Parathyroid adenoma (tissue), 2 donors: Measurements from ENCODE around the gene TM2D3.

ENCODE experiments used
- H2AFZ ChIP-seq: fragments of 300-600 bp; sonication (generic); one replicate; pipeline ENCODE4 v1.7.0; 2017; ENCODE audit warnings: antibody characterized with exemption, mild to moderate bottlenecking
- H3K27ac ChIP-seq: fragments of 300-600 bp; sonication (generic); one replicate; pipeline ENCODE4 v1.7.0; 2017
- H3K27me3 ChIP-seq: fragments of 300-600 bp; sonication (generic); one replicate; pipeline ENCODE4 v1.7.0; 2017; ENCODE audit warnings: low read length; ENCODE audit not compliant: control insufficient read depth, insufficient read depth
- H3K36me3 ChIP-seq: fragments of 300-600 bp; sonication (generic); one replicate; pipeline ENCODE4 v1.7.0; 2017; ENCODE audit warnings: low read length; ENCODE audit not compliant: control insufficient read depth, insufficient read depth
- H3K4me1 ChIP-seq: fragments of 300-600 bp; sonication (generic); one replicate; pipeline ENCODE4 v1.7.0; 2017; ENCODE audit warnings: control low read depth
- H3K4me2 ChIP-seq: fragments of 300-600 bp; sonication (generic); one replicate; pipeline ENCODE4 v1.7.0; 2017; ENCODE audit warnings: low read length
- H3K4me3 ChIP-seq: fragments of 300-600 bp; sonication (generic); one replicate; pipeline ENCODE4 v1.7.0; 2017; ENCODE audit warnings: low read depth, low read length
- H3K79me2 ChIP-seq: fragments of 300-600 bp; sonication (generic); one replicate; pipeline ENCODE4 v1.7.0; 2017; ENCODE audit warnings: control low read depth
- H3K9ac ChIP-seq: fragments of 300-600 bp; sonication (generic); one replicate; pipeline ENCODE4 v1.7.0; 2017; ENCODE audit warnings: mild to moderate bottlenecking
- H3K9me3 ChIP-seq: fragments of 300-600 bp; sonication (generic); one replicate; pipeline ENCODE4 v1.7.0; 2017; ENCODE audit warnings: low read length; ENCODE audit not compliant: control insufficient read depth
- CTCF ChIP-seq: fragments of 300-600 bp; sonication (generic); IDR thresholded peaks from one replicate; pipeline ENCODE4 v1.7.0; 2017; ENCODE audit warnings: antibody characterized with exemption, mild to moderate bottlenecking
- donor health status: primary hyperparathyroidism.

TM2D3 gene

GRCh38 chr15:101621961-101622360, 30.2 kb downstream of the TM2D3 start:
- no peak overlapping the region for H3K4me2 ChIP-seq
- H3K4me3 ChIP-seq: no peak overlapping the region
- no peaks in the 10 kb centered on the region for H3K27me3 ChIP-seq
- H3K9me3 ChIP-seq: no peaks in the 10 kb centered on the region
- H3K9ac ChIP-seq: no peak overlapping the region
- no peak for TF ChIP-seq CTCF
- no peaks in the 10 kb centered on the region for H3K4me1 ChIP-seq
- H3K36me3 ChIP-seq: no peaks in the 10 kb centered on the region
- H3K79me2 ChIP-seq: no peaks in the 10 kb centered on the region
- no peak overlapping the region for H2AFZ ChIP-seq
- no peak overlapping the region for H3K27ac ChIP-seq

- H3K4me1 ChIP-seq: no peaks in the 10 kb centered on the region
- no peak overlapping the region for H3K9ac ChIP-seq
- no peak overlapping the region for H3K4me3 ChIP-seq
- no peaks in the 10 kb centered on the region for H3K9me3 ChIP-seq
- H3K4me2 ChIP-seq: no peak overlapping the region
- TF ChIP-seq CTCF: no peak
- H3K27me3 ChIP-seq: no peaks in the 10 kb centered on the region
- H3K36me3 ChIP-seq: no peaks in the 10 kb centered on the region
- no peak overlapping the region for H3K27ac ChIP-seq
- H2AFZ ChIP-seq: no peak overlapping the region
- H3K79me2 ChIP-seq: no peaks in the 10 kb centered on the region
Observed at GRCh38 chr15:101620671-101621070, 31.5 kb downstream of the TM2D3 start.

GRCh38 chr15:101619615-101619865, 32.6 kb downstream of the TM2D3 start:
- Histone ChIP-seq H3K36me3 (no peaks in the 10 kb centered on the region), H3K27me3 (no peaks in the 10 kb centered on the region), H3K9ac (no peak overlapping the region), H3K79me2 (no peaks in the 10 kb centered on the region), H3K4me2 (no peak overlapping the region), H3K27ac (no peak overlapping the region), H3K4me3 (no peak overlapping the region), H3K9me3 (no peaks in the 10 kb centered on the region), H3K4me1 (no peaks in the 10 kb centered on the region), H2AFZ (no peak overlapping the region)
- no peak for TF ChIP-seq CTCF

- Histone ChIP-seq H3K4me3 (no peak overlapping the region), H3K9ac (no peak overlapping the region), H3K27me3 (no peaks in the 10 kb centered on the region), H2AFZ (no peak overlapping the region), H3K79me2 (no peaks in the 10 kb centered on the region), H3K4me2 (no peak overlapping the region), H3K4me1 (no peaks in the 10 kb centered on the region), H3K36me3 (no peaks in the 10 kb centered on the region), H3K9me3 (no peaks in the 10 kb centered on the region), H3K27ac (no peak overlapping the region)
- TF ChIP-seq CTCF: no peak
Observed at GRCh38 chr15:101618851-101619614, 33.1 kb downstream of the TM2D3 start.

- Histone ChIP-seq H3K4me2 (no peak overlapping the region), H3K4me1 (no peaks in the 10 kb centered on the region), H3K9me3 (no peaks in the 10 kb centered on the region), H3K79me2 (no peaks in the 10 kb centered on the region), H3K36me3 (no peaks in the 10 kb centered on the region), H3K27me3 (no peaks in the 10 kb centered on the region), H3K9ac (no peak overlapping the region), H3K4me3 (no peak overlapping the region), H2AFZ (no peak overlapping the region), H3K27ac (no peak overlapping the region)
- no peak for TF ChIP-seq CTCF
Observed at GRCh38 chr15:101618076-101618475, 34.1 kb downstream of the TM2D3 start.
